GM19397 (cell line): ENCODE data around the gene MSMP.

Experiments used
- ATAC-seq: cut with Tn5 transposase; IDR thresholded peaks from one replicate; pipeline ENCODE4 v1.9.1; 2021; ENCODE audit warnings: mild to moderate bottlenecking, moderate library complexity; ENCODE audit not compliant: unreplicated experiment

The MSMP gene

DNA sequence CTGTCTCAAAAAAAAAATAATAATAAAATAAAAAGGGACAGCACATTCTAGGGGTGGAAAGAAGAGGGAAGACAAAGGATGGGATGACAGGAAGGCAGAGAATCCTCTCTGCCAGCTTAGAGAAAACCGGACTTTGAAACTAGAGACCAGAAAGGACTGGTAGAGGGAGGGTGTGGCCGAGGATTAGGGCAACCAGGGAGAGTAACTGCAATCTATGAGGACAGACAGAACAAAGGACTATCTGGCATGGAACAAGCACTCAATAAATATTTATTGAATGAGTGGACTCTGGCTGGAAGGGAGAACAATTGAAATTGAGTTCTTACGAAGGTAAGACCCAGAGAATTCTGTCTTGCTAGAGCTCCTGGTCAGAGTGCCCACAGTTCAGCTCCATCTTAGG lies 7.5 kb downstream of the MSMP start:
- no peak for ATAC-seq

- no peak for ATAC-seq
These were observed 8.5 kb downstream of the MSMP start for GRCh38 chr9:35745569-35745968.

- no peak for ATAC-seq
These were observed 10.1 kb downstream of the MSMP start for GRCh38 chr9:35743880-35744518.

GRCh38 chr9:35743452-35743851 lies 10.6 kb downstream of the MSMP start:
- ATAC-seq: no peak

DNA sequence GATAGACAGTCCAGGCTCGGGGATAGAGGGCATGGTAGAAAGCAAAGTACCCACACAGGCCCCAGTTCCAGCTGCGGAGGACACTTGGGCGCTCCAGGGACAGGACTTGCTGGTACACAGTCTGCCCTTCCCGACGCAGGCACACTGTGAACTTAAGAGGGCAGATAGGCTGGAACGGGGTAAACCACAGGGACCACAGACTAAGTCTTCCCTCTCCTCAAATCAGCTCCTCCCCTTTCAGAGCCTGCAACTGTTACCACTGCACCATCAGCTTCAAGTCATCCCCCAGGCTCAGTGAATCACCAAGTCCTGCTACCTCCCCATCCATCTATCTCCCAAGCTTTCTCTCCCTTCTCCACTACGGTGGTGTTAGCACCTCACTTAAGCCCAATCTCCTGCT lies 12.3 kb downstream of the MSMP start:
- ATAC-seq: no peak

DNA sequence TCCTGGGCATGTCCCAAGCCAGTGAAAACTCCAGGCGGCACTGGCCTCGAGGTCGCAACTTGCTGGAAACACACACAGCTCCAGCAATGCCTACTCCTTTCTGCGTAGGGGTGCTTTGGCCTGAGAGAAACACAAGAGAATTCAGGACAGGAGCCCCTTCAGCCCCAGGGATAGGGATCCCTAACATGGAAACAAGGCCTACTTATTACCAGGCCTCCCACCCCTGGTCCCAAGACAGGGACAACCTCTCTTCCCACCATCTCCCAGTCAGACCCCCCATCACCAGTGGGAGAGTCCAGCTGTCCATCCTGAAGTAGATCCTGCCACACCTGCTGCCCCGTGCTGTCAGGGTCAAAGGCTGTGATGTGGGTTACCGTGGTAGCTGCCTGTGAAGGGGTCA lies 13.8 kb downstream of the MSMP start:
- no peak for ATAC-seq

DNA sequence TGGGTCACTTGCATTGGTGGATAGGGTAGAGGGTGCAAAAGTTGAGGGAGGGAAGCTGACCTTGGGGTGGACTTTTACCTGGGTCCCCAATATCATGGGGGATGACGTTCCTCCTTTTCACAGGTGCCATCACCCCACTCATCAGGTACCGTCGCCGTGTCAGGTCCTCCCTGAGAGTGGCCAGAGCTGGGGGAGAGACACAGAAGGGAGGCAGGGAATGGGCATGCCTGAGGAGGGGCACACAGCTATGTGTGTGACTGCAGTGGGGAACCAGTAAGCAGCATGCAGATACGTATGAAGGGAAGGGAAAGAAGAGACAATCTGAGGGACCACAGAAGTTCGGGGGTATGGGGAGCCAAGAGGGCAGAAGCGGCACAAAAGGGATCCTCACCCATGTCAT lies 15.2 kb downstream of the MSMP start:
- ATAC-seq: no peak

DNA sequence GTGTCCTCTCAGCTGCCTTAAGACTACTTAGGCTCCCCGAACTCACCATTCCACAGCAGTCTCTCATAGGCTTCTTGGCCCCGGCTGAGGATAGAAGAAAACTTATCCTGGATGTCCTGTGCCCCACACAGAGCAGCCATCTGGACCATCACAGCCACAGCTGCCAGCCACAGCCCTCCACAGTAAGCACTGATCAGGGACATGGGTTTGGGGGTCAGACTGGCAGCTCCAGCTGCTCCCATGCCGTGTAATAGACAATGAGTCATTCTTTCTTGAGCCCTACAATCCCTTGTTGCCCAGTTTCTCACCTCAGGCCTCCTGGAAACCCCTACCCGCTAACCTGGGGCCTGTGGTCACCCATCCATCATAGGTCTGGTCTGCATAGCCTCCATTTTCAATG lies 15.9 kb downstream of the MSMP start:
- ATAC-seq: no peak

- ATAC-seq: no peak
These were observed 16.9 kb downstream of the MSMP start for GRCh38 chr9:35737143-35737542.

- no peak for ATAC-seq
These were observed 17.9 kb downstream of the MSMP start for GRCh38 chr9:35736201-35736633.

DNA sequence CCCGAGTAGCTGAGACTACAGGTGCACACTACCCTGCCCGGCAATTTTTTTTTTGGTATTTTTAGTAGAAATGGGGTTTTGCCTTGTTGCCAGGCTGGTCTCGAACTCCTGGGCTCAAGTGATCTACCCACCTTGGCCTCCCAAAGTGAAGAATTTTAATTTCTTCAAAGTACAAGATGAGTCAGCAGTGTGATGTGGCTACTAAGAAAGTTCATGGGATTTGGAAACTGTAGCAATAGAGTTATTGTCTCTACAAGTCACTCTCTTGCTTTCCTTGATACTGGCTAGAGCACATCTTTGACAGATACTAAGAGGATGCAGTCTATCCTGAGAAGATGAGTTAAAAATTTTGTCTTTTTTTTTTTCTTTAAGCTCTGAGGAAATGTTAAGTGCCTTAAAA lies 20.0 kb downstream of the MSMP start:
- no peak for ATAC-seq

- ATAC-seq: no peak
These were observed 21.1 kb downstream of the MSMP start for GRCh38 chr9:35732800-35733541.

DNA sequence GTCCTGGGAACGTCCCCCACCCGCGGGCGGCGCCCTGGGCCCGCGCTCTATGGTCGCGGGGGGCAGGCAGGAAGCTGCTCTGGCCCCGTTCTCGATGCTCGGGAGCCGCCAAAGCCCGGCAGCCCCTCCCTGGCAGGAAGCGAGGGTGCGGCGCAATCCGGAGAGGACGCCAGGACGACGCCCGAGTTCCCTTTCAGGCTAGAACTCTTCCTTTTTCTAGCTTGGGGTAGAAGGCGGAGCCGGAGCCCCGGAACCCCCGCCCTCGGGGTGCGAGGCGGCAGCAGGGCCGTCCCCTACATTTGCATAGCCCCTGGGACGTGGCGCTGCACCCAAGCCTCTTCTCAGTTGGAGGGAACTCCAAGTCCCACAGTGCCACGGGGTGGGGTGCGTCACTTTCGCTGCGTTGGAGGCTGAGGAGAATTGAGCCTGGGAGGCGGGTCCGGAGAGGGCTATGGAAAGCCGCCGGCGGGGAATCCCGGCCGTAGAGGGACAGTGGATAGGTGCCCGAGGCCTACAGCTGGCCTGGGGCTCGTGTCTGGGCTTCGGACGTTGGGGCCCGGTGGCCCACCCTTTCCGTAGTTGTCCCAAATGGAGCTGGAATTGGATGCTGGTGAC lies 21.8 kb downstream of the MSMP start, which contains the start of the genes CREB3 and TLN1:
CREB3 (plus strand) TSS at position 482 of the 615 bp plus-strand sequence; CDS start at position 589, 107 bp downstream.
TLN1 (minus strand) TSS at position 11 of the 615 bp plus-strand sequence. CDS start 6,501 bp downstream, outside the sequence.
- ATAC-seq: peak; percentile 78

DNA sequence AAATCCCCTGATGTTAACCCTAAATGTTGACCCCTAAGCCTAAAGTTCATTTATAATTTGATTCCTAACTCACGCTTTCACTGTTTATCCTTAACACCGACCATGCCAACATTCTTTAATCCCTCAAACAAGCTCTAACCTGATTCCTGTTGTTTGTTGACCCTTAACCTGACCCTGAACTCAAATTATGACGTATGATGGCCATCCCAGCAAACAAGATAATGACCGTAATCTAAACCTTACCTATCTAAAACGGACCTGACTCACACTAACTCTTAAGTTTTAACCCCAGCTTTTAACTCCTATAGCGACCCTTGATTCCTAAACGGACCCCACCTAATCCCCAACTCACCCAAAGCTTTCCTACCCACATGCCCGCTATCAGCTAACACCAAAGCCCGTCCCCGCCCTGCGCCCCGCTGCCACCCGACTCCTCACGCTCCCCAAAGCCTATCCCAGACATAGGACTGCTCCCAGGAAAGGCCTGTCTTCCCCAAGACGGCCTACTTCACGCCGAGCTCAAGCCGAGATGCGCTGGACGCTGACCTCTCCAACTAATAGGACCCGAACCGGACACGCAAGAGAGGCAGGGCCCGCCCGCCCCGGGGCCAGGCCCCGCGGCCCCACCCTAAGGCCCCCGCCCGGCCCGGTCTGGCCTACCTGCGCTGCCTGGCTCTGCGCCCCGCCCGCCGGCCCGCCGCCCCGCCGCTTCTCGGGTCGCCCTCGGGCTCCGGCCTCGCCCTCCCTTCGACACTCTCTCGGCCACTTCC lies 22.5 kb downstream of the MSMP start:
- peak; percentile 0 for ATAC-seq

- no peak for ATAC-seq
These were observed 23.6 kb downstream of the MSMP start for GRCh38 chr9:35730486-35730854.

DNA sequence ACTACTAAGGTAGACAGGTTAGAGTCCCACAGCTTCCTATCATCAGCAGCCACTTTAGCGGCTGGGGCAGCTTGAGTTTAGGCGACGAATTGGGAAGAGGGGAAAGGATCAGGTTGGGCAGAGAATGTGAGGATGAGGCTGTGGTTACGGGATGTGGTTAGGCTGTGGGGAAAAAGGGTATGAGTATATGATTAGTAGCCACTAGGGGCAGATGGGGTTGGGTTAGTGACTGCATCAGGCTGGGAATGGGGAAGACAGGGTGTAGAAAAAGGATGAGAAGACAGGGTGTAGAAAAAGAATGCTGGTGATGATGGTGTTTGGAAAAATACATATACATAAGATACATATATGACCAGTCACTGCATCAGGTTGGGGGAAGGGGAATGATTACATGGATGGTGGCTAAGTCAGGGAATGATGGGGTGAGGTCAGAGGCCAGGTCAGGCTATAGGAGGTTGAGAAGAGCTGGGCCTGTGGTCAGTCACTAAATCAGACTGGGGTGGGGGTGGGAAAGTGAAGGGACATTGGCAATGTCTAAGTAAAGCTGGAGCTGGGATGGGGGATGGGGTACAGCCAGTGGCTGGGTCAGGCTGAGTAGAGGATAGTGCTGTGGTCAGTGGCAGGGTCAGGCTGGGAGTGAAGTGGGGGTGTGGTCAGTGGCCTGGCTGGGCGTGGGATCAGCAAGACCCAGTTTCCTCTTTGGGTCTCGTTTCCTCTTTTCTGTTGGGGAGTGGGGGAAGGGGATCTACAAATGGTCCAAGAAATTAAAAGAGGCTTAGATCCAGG lies 24.2 kb downstream of the MSMP start:
- no peak for ATAC-seq

GRCh38 chr9:35729101-35729500 lies 25.0 kb downstream of the MSMP start:
- no peak for ATAC-seq

GRCh38 chr9:35728041-35728971 lies 25.8 kb downstream of the MSMP start:
- ATAC-seq: no peak

GRCh38 chr9:35727676-35728040 lies 26.4 kb downstream of the MSMP start:
- no peak for ATAC-seq
